Measurements from ENCODE around the gene GNS. TPM values are rescaled to one million over a fixed set of nuclear protein-coding genes. Genes with fewer than 3 reads are reported as not detected.

Gene GNS
- total RNA-seq, 1 experiment from 2014 or later: 26.0 TPM

GRCh38 chr12:64723630-64724029 is 35.6 kb downstream of the GNS start:
- Histone ChIP-seq H3K9me3 (ENCODE audit: control insufficient read depth, low read depth, low read length) (no peaks in the 10 kb centered on the region), H3K4me2 (ENCODE audit: insufficient read depth, insufficient read length, low read length) (no peak overlapping the region), H3K56ac (ENCODE audit: insufficient read length, low read depth, low read length) (no peak overlapping the region), H2BK20ac (ENCODE audit: low read depth, low read length, poor library complexity, severe bottlenecking) (no peak overlapping the region), H3K23me2 (ENCODE audit: insufficient read length, low read depth, low read length, poor library complexity, severe bottlenecking) (no peaks in the 10 kb centered on the region), H3K27me3 (ENCODE audit: insufficient read depth, low read length) (no peaks in the 10 kb centered on the region), H3K27ac (ENCODE audit: insufficient read length, low read depth, low read length) (no peak overlapping the region), H4K20me1 (ENCODE audit: control insufficient read depth, insufficient read depth, insufficient read length) (no peaks in the 10 kb centered on the region), H2BK120ac (ENCODE audit: low read depth, low read length, poor library complexity, severe bottlenecking) (no peak overlapping the region), H3K18ac (ENCODE audit: insufficient read length, low read depth, low read length) (no peak overlapping the region), H3K23ac (ENCODE audit: insufficient read length, low read depth, low read length) (no peak overlapping the region), H3K79me1 (ENCODE audit: insufficient read depth, low read depth, low read length, poor library complexity, severe bottlenecking) (no peaks in the 10 kb centered on the region), H2BK12ac (ENCODE audit: insufficient read length, low read depth, low read length) (no peak overlapping the region), H2AFZ (ENCODE audit: low read length) (no peak overlapping the region), H2AK5ac (ENCODE audit: insufficient read length, low read length) (no peak overlapping the region), H3K9ac (ENCODE audit: extremely low read depth, insufficient read length, low read length) (no peak overlapping the region), H3K4me1 (ENCODE audit: insufficient read depth, low read length) (no peaks in the 10 kb centered on the region), H2BK5ac (ENCODE audit: insufficient read length, low read length) (no peak overlapping the region), H2BK15ac (ENCODE audit: low read depth, low read length) (no peak overlapping the region), H4K91ac (ENCODE audit: insufficient read length, low read depth, low read length) (no peak overlapping the region), H4K8ac (replicated peaks; ENCODE audit: insufficient read length, low read depth, low read length) (no peak overlapping the region), H3T11ph (ENCODE audit: low read length) (no peak overlapping the region), H3K79me2 (ENCODE audit: insufficient read depth, low read length) (no peaks in the 10 kb centered on the region), H3K14ac (ENCODE audit: insufficient read depth, low read length) (no peak overlapping the region), H4K5ac (ENCODE audit: insufficient read length, low read depth, low read length) (no peak overlapping the region), H3K4ac (ENCODE audit: low read depth, low read length) (no peak overlapping the region)
- Mint-ChIP-seq H3K27me3 (ENCODE audit: low read depth) (no peaks in the 10 kb centered on the region), H3K27ac (peak overlapping the region in 2 of 3 experiments; percentile 2 to 14; a peak in 1 of 7 replicates), H3K4me3 (no peak overlapping the region), H3K9me3 (no peaks in the 10 kb centered on the region), H3K36me3 (ENCODE audit: insufficient read depth in 1 of 3, low read depth in 3 of 3) (peaks cover 5 to 42% (median 27%) of the 10 kb centered on the region in 3 experiments), H3K4me1 (no peaks in the 10 kb centered on the region)
- no peak for TF ChIP-seq CTCF (conservative IDR thresholded peaks at IDR 0.05)
- DNase-seq: no peak
- WGBS (ENCODE audit: extremely low coverage, insufficient read length, low lambda C conversion rate): no CpG with 5 or more reads among the region's 2 CpGs
